GM21737 (cell line): ENCODE results near the gene CASKIN2.
"Not testable (repeated sequence)": the region's sequence is repeated elsewhere in the genome, so short reads cannot be mapped to it uniquely, and the experiment has no call there.

Experiments used
- ATAC-seq: cut with Tn5 transposase; IDR thresholded peaks from one replicate; pipeline ENCODE4 v1.9.1; 2021; ENCODE audit warnings: mild to moderate bottlenecking, moderate library complexity; ENCODE audit not compliant: unreplicated experiment

Gene CASKIN2

DNA sequence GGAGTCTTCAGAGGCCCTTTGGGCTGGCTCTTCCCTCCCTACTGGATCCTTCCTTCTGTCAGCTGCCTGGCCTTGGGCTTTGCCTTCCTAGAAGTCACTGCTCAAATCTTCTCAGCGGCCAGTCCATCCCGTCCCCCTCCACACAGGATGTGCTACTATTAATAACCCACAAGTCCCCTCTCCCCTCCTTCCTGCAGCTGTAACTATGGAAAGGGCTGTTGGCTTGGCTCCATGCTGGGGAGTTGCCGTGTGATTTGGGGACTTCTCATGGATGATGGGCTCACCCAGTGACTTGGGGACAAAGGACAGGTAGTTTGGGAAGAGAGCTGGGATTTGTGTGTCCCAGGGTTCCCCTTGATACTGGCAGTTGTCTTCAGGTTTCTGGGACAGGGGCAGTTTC lies 39.5 kb downstream of the CASKIN2 start:
- ATAC-seq: no peak

DNA sequence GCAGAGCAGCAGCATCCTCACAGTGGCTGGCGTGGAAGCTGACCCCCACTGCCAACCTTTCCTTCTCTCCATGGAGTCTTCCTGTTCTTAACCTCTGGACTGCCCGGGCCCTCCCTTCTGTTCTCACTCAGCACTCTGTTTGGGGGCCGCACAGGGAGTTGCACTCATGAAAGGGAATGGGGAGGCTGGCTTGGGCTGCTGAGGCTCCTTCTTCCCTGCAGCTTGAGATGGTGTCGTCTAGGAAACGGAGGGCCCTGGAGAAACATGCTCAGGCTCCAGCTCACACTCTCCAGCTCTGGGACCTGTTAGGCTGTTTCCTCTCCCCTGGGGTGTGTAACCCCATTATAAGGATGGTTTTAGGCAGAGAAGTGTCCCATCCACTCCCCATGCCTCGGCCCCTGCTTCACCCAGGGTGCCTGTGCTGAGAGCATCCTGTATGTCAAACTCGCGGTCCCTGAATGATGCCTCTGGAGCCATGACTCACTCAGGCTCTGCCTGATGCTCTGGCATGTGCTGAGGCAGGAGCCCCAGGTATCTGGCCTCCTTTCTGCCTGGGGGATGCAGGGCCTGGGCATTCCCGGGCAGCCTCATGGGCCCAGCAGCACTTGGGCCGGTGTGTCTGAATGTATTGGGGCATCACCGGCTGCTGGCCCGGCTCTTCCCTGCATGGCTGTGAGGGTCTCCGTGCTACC lies 40.0 kb downstream of the CASKIN2 start:
- ATAC-seq: no peak

DNA sequence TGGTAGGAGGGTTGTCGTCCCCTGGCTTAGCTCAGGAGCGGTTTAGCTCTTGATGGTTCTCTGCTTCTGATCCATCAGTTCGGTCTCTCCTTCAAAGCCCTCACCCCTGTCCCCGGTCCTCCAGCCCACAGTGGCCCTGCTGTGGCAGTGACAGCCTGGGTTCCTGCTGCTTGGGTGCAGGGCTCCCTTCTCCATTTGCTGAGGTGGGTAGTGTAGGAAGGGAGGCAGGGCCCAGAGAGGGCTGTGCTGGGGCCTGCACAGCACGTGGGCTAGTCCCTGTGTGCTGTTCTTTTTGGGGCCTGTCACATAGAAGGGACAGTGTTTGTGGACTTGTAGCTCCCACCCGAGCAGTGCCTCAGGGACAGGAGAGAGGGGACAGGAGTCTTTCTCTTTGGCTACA lies 40.6 kb downstream of the CASKIN2 start:
- no peak for ATAC-seq

DNA sequence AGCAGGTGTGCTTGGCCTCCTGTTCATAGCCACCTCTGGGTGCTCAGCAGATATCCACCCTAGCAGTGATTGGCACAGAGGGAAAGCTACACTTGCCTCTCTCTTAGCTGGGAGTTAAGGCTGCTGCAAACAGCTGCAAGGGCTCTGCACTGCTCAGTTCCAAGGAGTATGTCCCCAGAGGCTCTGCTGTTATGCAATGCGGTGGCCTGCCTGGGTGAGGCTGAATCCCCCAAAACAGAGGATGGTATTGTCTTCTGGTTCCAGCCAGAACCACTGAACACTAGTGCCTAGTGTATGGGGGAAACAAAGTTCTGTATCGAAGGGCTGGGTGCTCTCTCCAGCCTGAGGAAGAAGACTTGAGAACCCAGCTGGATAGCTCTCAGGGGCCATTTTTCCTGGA lies 42.1 kb downstream of the CASKIN2 start:
- ATAC-seq: no peak

DNA sequence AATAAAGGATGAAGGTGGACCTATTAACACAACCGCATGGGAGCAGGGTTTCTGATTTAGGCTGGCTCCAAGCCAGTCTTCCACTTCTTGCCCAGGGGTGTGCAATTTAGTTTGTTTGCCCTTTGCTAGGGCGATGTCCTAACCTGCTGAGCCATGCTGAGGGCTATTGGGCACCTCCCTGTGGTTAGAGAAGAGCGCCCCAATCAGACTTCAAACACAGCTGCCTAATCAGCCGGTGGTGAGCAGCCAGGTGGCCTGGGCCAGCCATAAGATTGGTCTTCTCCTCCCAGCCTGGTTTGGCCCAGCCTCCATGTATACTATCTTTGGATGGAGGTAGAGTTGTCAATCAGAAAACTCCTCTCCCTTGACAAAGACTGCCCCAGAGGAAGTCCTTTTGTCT lies 43.2 kb downstream of the CASKIN2 start:
- ATAC-seq: no peak

DNA sequence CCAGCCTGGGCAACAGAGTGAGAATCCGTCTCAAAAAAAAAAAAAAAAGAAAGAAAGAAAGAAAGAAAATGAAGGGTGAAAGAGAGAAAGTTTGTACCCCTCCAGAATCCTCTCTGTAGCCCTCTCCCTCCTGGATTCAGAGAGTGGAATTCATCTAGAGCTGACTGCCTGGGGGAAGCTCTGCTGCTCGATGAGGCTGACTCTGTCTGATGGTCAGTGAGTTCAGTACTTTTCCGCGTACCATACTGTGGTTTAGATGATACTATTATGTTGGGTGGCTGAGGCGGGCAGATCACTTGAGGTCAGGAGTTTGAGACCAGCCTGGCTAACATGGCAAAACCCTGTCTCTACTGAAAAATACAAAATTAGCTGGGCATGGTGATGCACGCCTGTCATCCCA lies 44.1 kb downstream of the CASKIN2 start:
- ATAC-seq: no peak

DNA sequence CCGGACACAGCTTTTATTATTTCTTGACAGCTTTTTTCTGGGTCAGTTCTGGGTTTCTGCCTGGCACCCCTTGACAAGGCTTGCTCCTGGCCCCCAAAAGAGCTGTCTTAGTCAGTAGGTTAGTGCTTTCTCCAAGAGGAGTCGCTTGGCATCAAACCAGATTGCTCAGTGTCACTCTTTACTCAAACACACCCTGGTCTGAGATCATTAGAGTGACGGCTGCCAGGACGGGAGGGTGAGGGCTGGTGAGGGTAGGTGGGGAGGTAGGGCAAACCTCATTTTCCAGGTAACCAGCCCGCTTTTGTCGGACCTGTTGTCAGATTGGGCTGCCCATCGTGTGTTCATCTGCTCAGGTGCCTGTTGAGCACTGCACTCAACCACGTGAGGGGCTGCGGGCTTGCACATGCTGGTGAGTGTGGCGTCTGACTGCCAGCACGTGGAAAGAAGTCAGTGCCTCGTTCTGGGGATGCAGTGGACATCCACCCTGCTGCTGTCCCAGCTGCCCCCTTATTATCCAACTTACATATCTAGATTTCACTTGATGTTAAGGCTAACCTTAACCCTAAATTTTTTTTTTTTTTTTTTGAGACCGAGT lies 46.5 kb downstream of the CASKIN2 start:
- no peak for ATAC-seq

DNA sequence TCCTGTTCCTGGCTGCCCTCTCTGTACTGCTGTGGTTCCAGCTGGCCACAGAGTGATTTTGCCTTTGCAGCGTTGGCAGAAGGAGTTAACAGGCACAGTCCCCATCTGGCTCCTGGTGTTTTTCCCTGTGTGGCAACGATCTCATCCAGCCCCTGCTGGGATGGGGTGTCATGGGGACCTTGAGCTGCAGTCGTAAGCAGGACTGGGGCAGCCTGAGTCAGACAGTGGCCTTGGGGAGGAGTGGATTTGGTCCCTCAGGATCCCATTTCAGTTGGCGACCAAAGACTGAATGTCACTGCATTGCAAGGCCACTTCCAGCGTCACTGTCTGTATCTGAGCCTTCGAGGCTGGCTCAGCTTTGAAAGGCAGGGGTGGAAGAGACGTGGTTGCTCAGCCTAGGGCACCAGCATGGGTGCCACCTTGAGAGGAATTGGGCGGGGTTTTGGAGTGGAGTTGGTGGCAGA lies 47.0 kb downstream of the CASKIN2 start:
- ATAC-seq: no peak

DNA sequence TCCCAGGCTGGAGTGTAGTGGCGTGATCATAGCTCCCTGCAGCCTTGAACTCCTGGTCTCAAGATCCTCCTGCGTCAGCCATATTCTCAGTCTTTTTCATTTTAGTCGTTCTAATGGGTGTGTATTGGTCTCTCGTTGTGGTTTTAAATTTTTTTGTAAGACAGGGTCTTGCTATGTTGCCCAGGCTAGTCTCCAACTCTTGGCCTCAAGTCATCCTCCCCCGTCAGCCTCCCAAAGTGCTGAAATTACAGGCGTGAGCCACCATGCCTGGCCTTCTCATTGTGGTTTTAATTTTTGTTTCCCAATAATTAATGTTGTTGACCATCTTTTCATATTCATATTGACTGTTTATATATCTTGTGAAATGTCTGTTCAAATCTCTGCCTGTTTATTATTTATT lies 50.3 kb downstream of the CASKIN2 start:
- no peak for ATAC-seq

DNA sequence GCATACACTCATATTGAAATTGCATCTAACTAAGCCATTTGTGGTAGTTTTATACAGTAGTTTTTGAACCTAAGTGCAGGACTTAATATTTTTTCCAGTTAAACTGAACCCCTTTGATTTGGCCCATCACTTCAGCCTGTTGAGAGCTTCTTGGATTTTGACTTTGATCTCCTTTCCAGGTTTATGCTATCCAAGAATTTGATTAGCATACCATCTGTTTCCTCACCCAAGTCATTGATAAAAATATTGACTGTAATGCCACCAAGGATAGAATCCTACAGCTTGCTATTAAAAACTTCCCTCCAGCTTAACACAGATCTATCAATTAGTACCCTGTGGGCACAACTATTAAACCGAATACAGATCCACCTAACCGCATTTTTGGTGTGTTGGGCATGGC lies 51.7 kb downstream of the CASKIN2 start:
- ATAC-seq: no peak

DNA sequence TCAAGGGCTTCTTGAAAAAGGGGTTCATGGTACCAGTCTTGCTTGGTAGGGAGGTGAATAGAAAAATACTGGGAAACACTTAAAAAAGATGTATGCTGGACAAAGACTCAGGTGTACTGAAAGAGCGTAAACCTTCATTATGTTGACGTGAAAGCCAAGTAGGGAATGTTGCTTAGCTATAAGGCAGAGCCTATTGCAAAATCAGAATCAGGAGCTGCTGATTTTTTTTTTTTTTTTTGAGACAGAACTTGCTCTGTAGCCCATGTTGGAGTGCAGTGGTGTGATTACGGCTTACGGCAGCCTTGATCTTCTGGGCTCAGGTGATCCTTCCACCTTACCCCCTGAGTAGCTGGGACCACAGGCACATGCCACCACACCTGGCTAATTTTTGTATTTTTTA lies 55.0 kb downstream of the CASKIN2 start:
- ATAC-seq: no peak

DNA sequence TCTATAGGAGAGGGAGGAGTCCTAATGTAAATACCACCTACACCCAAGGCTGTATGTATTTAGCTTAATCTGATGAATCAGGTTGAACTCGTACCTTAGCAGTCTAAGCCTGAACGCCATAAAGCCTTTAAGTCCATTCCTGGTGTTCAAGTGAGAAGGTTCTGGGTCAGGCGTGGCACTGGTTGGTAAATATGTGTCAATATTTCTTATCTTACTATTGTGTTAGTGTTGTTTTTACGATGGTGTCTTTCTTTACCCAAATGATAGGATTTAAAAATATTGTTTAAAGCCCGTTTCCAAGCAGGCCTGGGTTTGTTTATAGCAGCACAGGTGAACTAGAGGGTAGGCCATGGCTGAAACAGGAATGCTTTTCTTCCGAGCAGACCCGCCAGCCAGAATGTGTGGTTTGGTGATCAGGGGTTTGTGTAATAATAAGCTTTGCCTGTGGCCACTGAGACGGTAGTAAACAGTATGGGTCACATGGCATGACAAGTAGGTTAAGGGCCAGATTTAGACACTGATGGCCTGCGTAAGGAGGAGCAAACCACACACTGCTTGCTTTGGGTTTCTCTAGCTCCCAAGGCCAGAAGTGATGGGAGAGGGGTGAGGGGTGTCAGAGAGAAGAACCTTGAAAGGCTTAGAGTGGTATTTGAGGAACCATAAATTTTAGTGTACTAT lies 55.6 kb downstream of the CASKIN2 start:
- no peak for ATAC-seq

DNA sequence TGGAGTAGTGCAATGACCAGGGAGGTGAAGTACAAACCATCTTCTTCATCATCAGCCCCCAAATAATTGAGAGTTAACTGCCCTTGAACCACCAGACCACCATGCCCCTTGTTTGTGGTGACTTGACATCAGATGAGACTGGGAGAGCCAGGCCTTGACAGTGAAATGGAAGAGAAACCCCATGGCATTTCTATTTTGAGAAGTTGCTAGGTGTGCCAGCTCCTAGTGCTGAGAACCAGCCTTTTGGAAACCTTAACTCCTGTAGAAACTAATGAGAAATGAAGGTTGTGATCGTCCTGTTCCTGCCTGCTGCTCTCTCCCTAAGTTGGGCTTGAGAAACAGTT lies 56.1 kb downstream of the CASKIN2 start:
- ATAC-seq: no peak

DNA sequence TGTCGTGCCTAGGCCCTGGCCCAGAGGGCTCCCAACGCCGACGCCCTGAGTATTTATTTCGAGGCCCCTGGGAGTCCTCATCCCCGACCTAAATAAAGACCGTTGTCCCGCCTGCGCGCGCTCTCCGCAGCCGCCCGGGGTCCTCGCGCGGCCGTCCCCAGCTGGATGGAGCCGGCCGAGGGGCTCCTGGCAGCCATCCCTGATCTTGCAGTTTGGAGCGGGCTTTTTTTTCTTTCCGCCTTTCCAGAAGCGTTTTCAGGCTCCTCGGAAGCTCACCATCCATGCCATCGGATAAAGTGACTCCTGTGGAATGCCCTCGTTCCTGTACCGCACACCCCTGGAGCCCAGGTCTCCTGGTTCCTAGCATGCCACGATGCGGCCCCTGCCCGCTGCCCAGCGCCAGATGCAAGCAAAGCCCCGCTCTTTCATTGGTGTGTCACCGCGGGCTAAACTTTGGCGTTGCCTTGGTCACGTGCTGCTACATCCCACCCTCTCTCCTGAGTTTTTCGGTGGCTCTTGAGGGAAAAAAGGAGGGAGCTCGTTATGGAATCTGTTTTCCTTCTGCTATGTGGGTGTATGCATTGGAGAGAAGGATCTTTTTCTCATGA lies 58.2 kb downstream of the CASKIN2 start:
- no peak for ATAC-seq

DNA sequence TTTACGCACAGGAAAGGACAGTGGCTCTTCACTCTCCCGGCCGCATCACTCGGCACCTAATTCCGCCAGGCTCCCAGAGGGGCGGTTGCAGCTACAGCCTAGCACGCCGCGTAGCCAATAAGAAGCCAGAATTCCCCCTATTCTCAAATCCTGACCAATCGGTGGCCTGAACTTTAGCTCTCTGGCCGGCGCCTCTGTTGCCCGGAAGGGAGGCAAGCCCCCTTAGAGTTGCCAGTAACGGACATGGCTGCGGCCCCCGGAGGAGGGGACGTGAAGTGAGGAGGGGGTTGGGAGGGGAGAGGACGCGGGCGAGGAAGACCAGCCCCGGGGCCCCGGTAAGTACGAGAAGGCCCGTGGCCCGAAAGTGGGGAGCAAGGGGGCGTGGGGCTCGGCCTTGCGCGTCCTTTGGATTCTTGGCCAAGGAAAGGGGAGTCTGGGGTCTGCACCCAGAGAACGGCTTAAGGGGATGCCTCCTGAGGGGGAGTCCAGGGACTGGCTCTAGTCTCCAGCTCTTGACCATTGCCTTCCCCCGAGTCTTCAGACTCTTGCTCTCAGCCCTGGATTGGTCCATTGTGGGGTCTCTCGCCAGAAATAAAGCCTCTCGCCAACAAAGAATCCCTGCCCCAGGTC lies 58.8 kb downstream of the CASKIN2 start, which contains the start of gene TMEM94:
Gene TMEM94 (plus strand): TSS at position 219 of the 630 bp plus-strand sequence. CDS start 15,271 bp downstream, outside the sequence.
- ATAC-seq: peak; percentile 93

DNA sequence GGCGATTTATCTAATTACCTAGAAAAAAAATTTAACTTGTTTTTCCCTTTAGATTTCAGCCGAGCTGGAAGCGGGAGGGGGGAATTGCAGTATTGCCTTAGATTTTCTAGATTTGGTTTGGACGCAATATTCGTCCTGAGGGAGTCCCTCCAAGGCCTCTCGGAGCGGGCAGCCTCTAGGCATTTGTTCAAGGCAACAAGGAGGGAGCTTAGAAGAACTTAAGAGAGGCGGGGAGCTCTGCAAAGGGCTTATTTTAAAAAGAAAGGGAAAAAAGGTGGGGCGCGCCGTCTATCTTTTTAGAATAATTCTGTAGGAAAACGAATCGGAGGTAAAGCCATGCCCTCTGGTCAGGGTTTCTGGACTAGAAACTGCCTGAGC lies 59.3 kb downstream of the CASKIN2 start:
- peak; percentile 4 for ATAC-seq

DNA sequence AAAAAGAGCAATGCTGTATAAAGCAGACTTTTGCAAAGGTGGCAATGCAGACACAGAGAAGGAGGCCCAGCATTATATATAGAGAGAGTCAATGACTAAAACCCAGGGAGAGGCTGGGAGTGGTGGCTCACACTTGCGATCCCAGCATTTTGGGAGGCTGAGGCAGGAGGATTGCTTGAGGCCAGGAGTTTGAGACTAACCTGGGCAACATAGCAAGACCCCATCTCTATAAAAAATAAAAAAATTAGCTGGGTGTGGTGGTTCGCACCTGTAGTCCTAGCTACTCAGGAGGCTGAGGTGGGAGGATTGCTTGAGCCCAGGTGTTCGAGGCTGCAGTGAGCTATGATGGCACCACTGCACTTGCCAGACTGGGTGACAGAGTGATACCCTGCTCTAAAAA lies 60.7 kb downstream of the CASKIN2 start:
- ATAC-seq: not testable (repeated sequence)

DNA sequence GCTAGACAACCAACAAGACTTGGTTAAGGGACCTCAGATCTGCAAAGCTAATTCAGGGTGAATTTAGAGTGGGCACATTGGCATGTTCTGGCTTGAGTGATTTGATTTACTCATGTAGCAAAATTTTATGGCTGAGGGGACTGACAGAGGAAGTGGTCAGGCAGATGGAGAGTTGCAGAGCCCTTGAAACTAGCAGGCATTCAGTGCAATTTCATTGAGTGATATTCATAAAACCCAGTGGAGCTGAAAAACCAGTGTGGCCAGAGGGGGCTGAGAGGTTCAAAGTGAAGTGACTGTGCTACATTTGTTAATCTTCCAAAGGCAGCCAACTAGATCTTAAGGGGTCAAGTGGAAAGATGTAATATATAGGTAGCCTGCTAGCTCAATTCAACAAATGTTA lies 61.1 kb downstream of the CASKIN2 start:
- no peak for ATAC-seq

DNA sequence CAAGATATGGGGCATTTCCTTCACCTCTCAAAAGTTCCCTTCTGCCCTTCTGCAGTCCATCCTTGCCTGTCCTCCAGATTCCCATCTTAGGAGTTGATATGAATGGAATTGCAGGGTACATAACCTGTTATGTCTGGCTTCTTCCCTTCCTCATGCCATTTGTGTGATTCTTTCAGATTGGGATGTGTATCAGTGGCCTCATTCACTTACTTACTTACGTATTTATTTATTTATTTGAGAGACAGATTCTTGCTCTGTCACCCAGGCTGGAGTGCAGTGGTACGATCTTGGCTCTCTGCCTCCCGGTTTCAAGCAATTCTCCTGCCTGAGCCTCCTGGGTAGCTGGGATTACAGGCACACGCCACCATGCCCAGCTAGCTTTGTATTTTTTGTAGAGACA lies 65.1 kb downstream of the CASKIN2 start:
- no peak for ATAC-seq
